BJ (cell line): Measurements from ENCODE around the gene UBE2L5. TPM values are rescaled to one million over a fixed set of nuclear protein-coding genes. Genes with fewer than 3 reads are reported as not detected.

Source experiments
- CTCF ChIA-PET: fragments of 350-600 bp; formaldehyde crosslinking; extraction: SDS; loops from one replicate; lab custom pipeline; 2021; ENCODE audit warnings: antibody characterized with exemption, inconsistent platforms; lab: Yijun Ruan, JAX
- POLR2A ChIA-PET: fragments of 300-600 bp; sonication (Branson Sonifier 250); formaldehyde crosslinking; extraction: SDS; loops from one replicate; lab custom pipeline; 2021; ENCODE audit warnings: antibody characterized with exemption; lab: Charles Lee
- DNase-seq: peaks from one replicate; pipeline ENCODE4 v3.0.0-alpha.2; 2011; ENCODE audit warnings: low read depth
- H3K27me3 ChIP-seq: 2 replicates; pipeline ENCODE4 v1.6.0; 2011; ENCODE audit warnings: low read length; ENCODE audit not compliant: control insufficient read depth, insufficient read depth
- H3K36me3 ChIP-seq: 2 replicates; pipeline ENCODE4 v1.5.1; 2011; ENCODE audit warnings: low read length; ENCODE audit not compliant: control insufficient read depth, insufficient read depth
- H3K4me3 ChIP-seq: 2 replicates; pipeline ENCODE4 v1.5.1; 2011; ENCODE audit warnings: low read depth, mild to moderate bottlenecking, control low read depth, low read length
- CTCF ChIP-seq: IDR thresholded peaks from 2 replicates; pipeline ENCODE4 v1.5.1; 2011; ENCODE audit warnings: low read depth, mild to moderate bottlenecking, control low read depth, inconsistent platforms, low read length, moderate library complexity; ENCODE audit not compliant: insufficient read depth
- polyA plus RNA-seq: library from polyadenylated mRNA; depleted of rRNA; stranded (reverse); fragments of >200 nt; gene quantifications from 2 replicates; pipeline ENCODE4 v1.2.3, GENCODE V29; 2011

UBE2L5 gene
- polyA plus RNA-seq, 1 experiment = not detected

GRCh38 chr13:30377312-30377685 lies 45.0 kb upstream of the UBE2L5 start:
- ChIA-PET CTCF (no interaction called here), POLR2A (no interaction called here)
- Histone ChIP-seq H3K36me3 (no peaks in the 10 kb centered on the region), H3K27me3 (no peaks in the 10 kb centered on the region), H3K4me3 (no peak overlapping the region)
- TF ChIP-seq CTCF = no peak
- no peak for DNase-seq

- POLR2A ChIA-PET = no interaction called here
- CTCF ChIA-PET = interaction anchor here (0.8 kb wide), 1 partner anchor 16 kb away, joined by 4 read pairs; no protein-coding TSS in a partner anchor
- H3K36me3 ChIP-seq = no peaks in the 10 kb centered on the region
Measured at GRCh38 chr13:30378191-30378590, 44.1 kb upstream of the UBE2L5 start.

GRCh38 chr13:30381049-30381448 lies 41.2 kb upstream of the UBE2L5 start:
- POLR2A ChIA-PET = no interaction called here
- no peak for TF ChIP-seq CTCF
- CTCF ChIA-PET = no interaction called here

More at GRCh38 chr13:30378191-30378590, 44.1 kb upstream of the UBE2L5 start:
- Histone ChIP-seq H3K4me3 (no peak overlapping the region), H3K27me3 (no peaks in the 10 kb centered on the region)
- no peak for TF ChIP-seq CTCF
- DNase-seq = no peak

GRCh38 chr13:30382836-30383525 lies 39.3 kb upstream of the UBE2L5 start:
- DNase-seq = no peak
- POLR2A ChIA-PET = no interaction called here
- TF ChIP-seq CTCF = no peak
- CTCF ChIA-PET = interaction anchor here (1.0 to 1.3 kb wide), 2 partner anchors 17 to 250 kb away, joined by 3 to 4 read pairs; no protein-coding TSS in a partner anchor
- H3K36me3 ChIP-seq = no peaks in the 10 kb centered on the region
- no peaks in the 10 kb centered on the region for H3K27me3 ChIP-seq
- no peak overlapping the region for H3K4me3 ChIP-seq

More at GRCh38 chr13:30381049-30381448, 41.2 kb upstream of the UBE2L5 start:
- H3K27me3 ChIP-seq = no peaks in the 10 kb centered on the region
- no peak for DNase-seq
- no peaks in the 10 kb centered on the region for H3K36me3 ChIP-seq
- no peak overlapping the region for H3K4me3 ChIP-seq

GRCh38 chr13:30388406-30389283 lies 33.6 kb upstream of the UBE2L5 start:
- ChIA-PET CTCF (interaction anchor here (0.6 to 1.5 kb wide), 2 partner anchors 15 to 402 kb away, joined by 3 to 6 read pairs; no protein-coding TSS in a partner anchor), POLR2A (interaction anchor here (0.6 kb wide), 1 partner anchor 86 kb away, joined by 4 read pairs; no protein-coding TSS in a partner anchor)
- no peak overlapping the region for H3K4me3 ChIP-seq
- H3K27me3 ChIP-seq = no peaks in the 10 kb centered on the region
- H3K36me3 ChIP-seq = no peaks in the 10 kb centered on the region
- TF ChIP-seq CTCF = no peak
- DNase-seq = no peak
